Testis (tissue), 3 donors: ENCODE measurements around the gene SSTR5. TPM values are rescaled to one million over a fixed set of nuclear protein-coding genes. Genes with fewer than 3 reads are reported as not detected.

ENCODE experiments used
- DNase-seq: peaks from one replicate; pipeline ENCODE4 v3.0.0-alpha.2; 2019
- H3K27ac ChIP-seq, 2 donors: fragments of 200-600 bp; sonication (generic); one replicate each; pipeline ENCODE4 v1.5.1; 2019
- H3K27me3 ChIP-seq: fragments of 200-600 bp; sonication (generic); one replicate; pipeline ENCODE4 v1.5.1; 2019
- H3K36me3 ChIP-seq: fragments of 200-600 bp; sonication (generic); one replicate; pipeline ENCODE4 v1.5.1; 2017; ENCODE audit warnings: low read depth; ENCODE audit errors: missing control alignments
- H3K4me1 ChIP-seq: fragments of 200-600 bp; sonication (generic); one replicate; pipeline ENCODE4 v1.5.1; 2019
- H3K4me3 ChIP-seq, 2 donors: fragments of 200-600 bp; sonication (generic); one replicate each; pipeline ENCODE4 v1.5.1; 2017 to 2019
- H3K9me3 ChIP-seq: fragments of 200-600 bp; sonication (generic); one replicate; pipeline ENCODE4 v1.5.1; 2017
- POLR2A ChIP-seq: fragments of 450-650 bp; IDR thresholded peaks from one replicate; pipeline ENCODE4 v1.6.1; 2017; ENCODE audit warnings: antibody characterized with exemption, mild to moderate bottlenecking, moderate library complexity
- WGBS, 2 donors: methylation state at CpG; one replicate each; pipeline ENCODE4 v1.1.5; 2018; 5-methylcytosine and 5-hydroxymethylcytosine counted together
- intact Hi-C: fragments of 100-400 bp; cut with DNase I; formaldehyde crosslinking; loops from one replicate; pipeline ENCODE4 v1.15.1; 2023; ENCODE audit warnings: low total_unique reads
- polyA plus RNA-seq: library from polyadenylated mRNA; stranded (reverse); fragments of 350-450 nt; fragmentation: Illumina TruSeq; extraction: RNeasy Lipid Tissue Mini Kit (QIAGEN cat#74804); gene quantifications from one replicate; pipeline ENCODE4 v1.2.3, GENCODE V29; 2014; ENCODE audit warnings: low read depth, low replicate concordance; ENCODE audit not compliant: insufficient read depth
- total RNA-seq, 2 donors: library from RNA; depleted of rRNA; stranded (reverse); fragments of >200 nt; gene quantifications; one replicate each; pipeline ENCODE4 v1.2.3, GENCODE V29; 2016
- TF ChIP-seq, protein P1 (sequence below), 3 experiments: fragments of 450-650 bp in 2 of 3; fragments of 200-600 bp in 1 of 3; sonication (generic) in 1 of 3; IDR thresholded peaks; one replicate each; pipeline ENCODE4 v1.5.1; 2016 to 2019; ENCODE audit warnings: antibody characterized with exemption in 3 of 3, mild to moderate bottlenecking in 2 of 3, moderate library complexity in 1 of 3

The SSTR5 gene
- total and polyA plus RNA-seq, 3 donors from 2014 or later = 0.31 TPM; not detected in 2

DNA sequence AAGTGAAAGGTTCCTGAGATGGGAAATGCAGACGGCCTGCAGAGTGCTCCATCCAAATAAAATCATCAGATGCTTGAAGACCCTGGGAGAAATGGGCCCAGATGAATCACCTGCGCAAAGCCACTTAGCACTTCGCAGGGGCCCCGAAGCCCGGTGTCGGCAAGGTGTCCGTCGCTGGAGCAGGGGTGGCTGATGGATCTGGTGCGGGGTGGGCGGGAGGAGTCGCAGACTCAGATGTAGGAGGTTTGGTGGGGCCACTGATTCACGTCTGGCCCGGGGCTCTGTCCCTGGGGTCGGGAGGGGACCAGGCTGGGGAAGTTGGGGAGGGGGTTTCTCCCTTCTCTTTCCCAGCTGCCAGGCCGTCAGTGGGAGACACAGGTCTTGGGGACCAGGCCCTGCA, 21.6 kb upstream of the SSTR5 start:
- Histone ChIP-seq H3K36me3 (no peaks in the 10 kb centered on the region), H3K27ac (no peak overlapping the region), H3K4me3 (no peak overlapping the region), H3K27me3 (no peaks in the 10 kb centered on the region), H3K4me1 (peaks cover 5% of the 10 kb centered on the region), H3K9me3 (no peaks in the 10 kb centered on the region)
- intact Hi-C loops = loop anchor here (10.0 kb wide), 1 partner anchor 236 kb away; no protein-coding TSS in a partner anchor
- no peak for TF ChIP-seq POLR2A
- TF ChIP-seq, protein P1, sequence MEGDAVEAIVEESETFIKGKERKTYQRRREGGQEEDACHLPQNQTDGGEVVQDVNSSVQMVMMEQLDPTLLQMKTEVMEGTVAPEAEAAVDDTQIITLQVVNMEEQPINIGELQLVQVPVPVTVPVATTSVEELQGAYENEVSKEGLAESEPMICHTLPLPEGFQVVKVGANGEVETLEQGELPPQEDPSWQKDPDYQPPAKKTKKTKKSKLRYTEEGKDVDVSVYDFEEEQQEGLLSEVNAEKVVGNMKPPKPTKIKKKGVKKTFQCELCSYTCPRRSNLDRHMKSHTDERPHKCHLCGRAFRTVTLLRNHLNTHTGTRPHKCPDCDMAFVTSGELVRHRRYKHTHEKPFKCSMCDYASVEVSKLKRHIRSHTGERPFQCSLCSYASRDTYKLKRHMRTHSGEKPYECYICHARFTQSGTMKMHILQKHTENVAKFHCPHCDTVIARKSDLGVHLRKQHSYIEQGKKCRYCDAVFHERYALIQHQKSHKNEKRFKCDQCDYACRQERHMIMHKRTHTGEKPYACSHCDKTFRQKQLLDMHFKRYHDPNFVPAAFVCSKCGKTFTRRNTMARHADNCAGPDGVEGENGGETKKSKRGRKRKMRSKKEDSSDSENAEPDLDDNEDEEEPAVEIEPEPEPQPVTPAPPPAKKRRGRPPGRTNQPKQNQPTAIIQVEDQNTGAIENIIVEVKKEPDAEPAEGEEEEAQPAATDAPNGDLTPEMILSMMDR (IDR thresholded peaks at IDR 0.05) = no peak
- 91 to 93% methylated on average over 14 to 15 of the region's 15 CpGs for whole genome bisulfite sequencing, 2 donors
- no peak for DNase-seq

DNA sequence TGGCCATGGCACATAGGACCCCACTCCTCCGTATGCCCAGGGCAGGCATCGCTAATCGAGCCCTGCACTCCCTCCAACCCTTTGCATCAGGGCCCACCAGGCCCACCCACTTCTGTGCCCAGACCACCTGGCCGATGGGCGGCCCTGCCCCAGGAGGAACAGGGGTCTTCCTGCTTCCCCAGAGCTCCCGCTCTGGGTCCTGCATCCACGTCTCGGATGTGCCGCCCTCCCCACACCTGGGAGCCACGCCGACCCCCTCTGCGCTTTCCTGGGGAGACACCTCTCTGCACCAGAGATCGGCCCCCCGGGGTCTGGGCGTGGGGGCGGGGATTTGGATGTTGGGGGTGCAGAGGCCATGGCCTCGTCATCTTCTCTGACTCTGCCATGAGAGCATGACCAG, 21.1 kb upstream of the SSTR5 start:
- H3K36me3 ChIP-seq = no peaks in the 10 kb centered on the region
- H3K27ac ChIP-seq = no peak overlapping the region
- TF ChIP-seq POLR2A = no peak
- TF ChIP-seq, protein P1 (IDR thresholded peaks at IDR 0.05) = no peak
- intact Hi-C loops = loop anchor here (10.0 kb wide), 1 partner anchor 237 kb away; no protein-coding TSS in a partner anchor
- no peak for DNase-seq
- no peaks in the 10 kb centered on the region for H3K27me3 ChIP-seq
- H3K4me1 ChIP-seq = peaks cover 5% of the 10 kb centered on the region
- 94 to 95% methylated on average over 11 to 17 of the region's 17 CpGs for WGBS, 2 donors
- H3K9me3 ChIP-seq = no peaks in the 10 kb centered on the region
- no peak overlapping the region for H3K4me3 ChIP-seq

DNA sequence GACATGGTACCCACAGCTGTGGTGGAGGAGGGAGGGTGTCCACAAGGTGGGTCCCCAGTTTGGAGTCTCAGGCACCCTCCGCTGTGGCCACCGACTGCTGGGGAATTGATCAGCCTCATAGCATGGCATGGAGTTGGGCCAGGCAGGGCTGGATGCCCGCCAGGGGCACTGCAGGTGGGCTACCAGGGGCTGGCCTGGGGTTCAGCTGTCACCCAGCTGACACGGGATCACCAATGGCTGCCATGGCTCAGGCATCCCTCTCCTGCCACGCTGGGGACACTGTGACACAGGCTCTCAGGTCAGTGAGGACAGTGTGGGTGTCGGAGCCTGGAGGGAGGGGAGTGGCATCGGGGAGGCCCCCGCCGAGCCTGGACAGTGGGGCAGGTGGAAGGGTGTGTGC, 19.8 kb upstream of the SSTR5 start:
- Histone ChIP-seq H3K4me3 (no peak overlapping the region), H3K4me1 (peaks cover 5% of the 10 kb centered on the region), H3K27ac (no peak overlapping the region), H3K27me3 (no peaks in the 10 kb centered on the region), H3K9me3 (no peaks in the 10 kb centered on the region), H3K36me3 (no peaks in the 10 kb centered on the region)
- intact Hi-C loops = loop anchor here (10.0 kb wide), 1 partner anchor 238 kb away; no protein-coding TSS in a partner anchor
- no peak for DNase-seq
- WGBS, 2 donors = 88 to 100% methylated on average over 3 to 9 of the region's 9 CpGs
- no peak for TF ChIP-seq POLR2A
- TF ChIP-seq, protein P1 (IDR thresholded peaks at IDR 0.05) = no peak

DNA sequence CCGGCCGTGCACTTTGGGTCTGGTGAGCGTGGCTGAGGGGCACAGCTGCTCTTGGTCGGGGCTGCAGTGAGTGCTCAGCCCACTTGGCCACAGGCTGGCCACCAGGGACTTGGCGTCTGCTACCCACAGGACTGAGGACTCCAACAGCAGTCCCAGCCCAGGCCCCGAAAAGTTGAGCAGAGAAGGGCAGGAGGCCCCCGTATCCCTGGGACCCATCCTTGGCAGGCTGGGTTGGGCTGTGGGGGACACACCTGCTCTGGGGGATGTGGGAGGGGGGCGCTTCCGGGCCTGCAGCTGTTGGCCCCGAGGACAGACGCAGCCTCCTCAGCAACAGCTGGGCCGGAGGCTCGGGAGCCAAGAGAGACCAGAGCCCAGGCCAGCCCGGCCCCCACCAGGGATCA, 19.4 kb upstream of the SSTR5 start:
- TF ChIP-seq POLR2A = no peak
- TF ChIP-seq, protein P1 (IDR thresholded peaks at IDR 0.05) = no peak
- DNase-seq = no peak

More for the DNA sequence above, 19.4 kb upstream of the SSTR5 start:
- 44% methylated on average over 13 of the region's 14 CpGs; no CpG with 5 or more reads in 1 of the 2 donors for WGBS, 2 donors
- Histone ChIP-seq H3K27ac (no peak overlapping the region), H3K36me3 (no peaks in the 10 kb centered on the region), H3K27me3 (no peaks in the 10 kb centered on the region), H3K4me3 (no peak overlapping the region), H3K4me1 (peaks cover 3% of the 10 kb centered on the region), H3K9me3 (no peaks in the 10 kb centered on the region)
- intact Hi-C loops = loop anchor here (10.0 kb wide), 1 partner anchor 238 kb away; no protein-coding TSS in a partner anchor
